HG03135 (cell line): ENCODE data around the gene ZNF226.
A peak's percentile ranks its signal among the peaks of the same experiment; 100 is the strongest.
"Not testable (repeated sequence)": the region's sequence is repeated elsewhere in the genome, so short reads cannot be mapped to it uniquely, and the experiment has no call there.

Experiments
- ATAC-seq: cut with Tn5 transposase; IDR thresholded peaks from one replicate; pipeline ENCODE4 v1.9.1; 2021; ENCODE audit warnings: mild to moderate bottlenecking, moderate library complexity; ENCODE audit not compliant: unreplicated experiment

Gene ZNF226

DNA sequence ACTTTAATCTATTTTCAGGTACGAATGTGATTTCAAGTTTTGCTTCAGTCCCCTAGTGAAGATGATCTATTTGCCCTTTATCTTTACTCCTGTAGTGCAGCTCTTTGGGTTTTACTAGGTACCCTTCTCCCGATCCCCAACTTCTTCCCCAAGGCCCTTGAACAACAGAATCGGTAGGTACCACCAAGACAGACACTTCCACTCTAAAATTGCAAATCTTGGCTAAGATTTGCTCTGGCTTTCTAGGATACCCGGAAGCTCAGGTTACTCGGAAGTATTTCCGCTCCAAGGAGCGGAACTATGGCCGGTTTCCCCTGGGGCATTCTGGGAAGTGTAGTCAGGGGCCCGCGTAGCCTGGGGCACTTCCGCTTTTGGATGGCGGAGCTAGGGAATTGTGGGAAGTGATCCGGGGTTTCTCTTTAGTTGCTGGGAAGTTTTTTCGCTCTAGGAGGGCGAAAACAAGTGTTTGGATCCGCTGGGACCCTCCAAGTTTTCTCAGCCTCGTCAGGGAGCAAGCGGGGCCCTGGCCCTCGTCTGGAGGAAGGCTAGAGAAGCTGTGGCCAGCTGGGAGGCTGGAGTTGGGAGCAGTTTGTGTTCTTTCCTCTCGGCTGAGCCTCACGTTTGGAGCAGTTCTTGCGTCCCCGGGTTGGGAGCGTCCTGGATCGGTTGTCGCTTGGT, 42.4 kb downstream of the ZNF226 start:
- ATAC-seq: peak; percentile 91

DNA sequence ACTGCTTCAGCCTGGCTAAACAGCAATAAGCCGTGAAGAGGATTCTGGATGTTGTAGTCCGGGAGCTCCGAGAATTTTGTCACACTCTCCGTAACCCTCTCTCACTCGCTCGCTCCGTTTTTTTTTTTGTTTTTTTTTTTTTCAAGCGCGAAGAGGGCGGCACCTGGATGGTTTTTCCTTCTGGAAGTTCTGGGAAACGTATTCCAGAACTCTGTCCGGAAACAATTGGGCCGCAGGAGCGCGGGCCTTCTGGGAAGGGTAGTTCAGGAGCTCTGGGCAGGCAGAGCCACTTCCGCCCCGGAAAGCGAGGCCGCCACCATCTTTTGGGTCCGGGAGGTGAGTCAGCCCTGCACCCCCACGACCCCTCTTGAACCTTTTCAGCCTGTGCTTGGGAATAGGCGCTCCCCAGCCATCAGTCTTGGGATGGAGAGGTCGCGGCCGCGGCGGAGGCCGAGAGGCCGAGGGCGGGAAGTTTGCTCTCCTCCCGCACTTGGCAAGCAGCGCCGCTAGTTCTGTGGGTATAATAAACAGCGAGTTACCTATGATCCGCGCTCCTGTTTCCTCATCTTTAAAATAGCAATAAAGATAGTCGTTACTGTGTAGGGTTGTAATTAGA, 47.5 kb downstream of the ZNF226 start, which contains the start of gene ZNF227:
TSS of gene ZNF227 (plus strand) at position 283 of the 616 bp plus-strand sequence. CDS start 5,261 bp downstream, outside the sequence.
- ATAC-seq: peak; percentile 88

GRCh38 chr19:44212866-44213346, 48.0 kb downstream of the ZNF226 start:
- ATAC-seq: no peak

- ATAC-seq: not testable (repeated sequence)
These were observed 55.0 kb downstream of the ZNF226 start for GRCh38 chr19:44219926-44220325.

- not testable (repeated sequence) for ATAC-seq
These were observed 55.9 kb downstream of the ZNF226 start for GRCh38 chr19:44220761-44221160.

GRCh38 chr19:44221291-44221690, 56.4 kb downstream of the ZNF226 start:
- ATAC-seq: not testable (repeated sequence)
